K562 (cell line): ENCODE results near the gene LOXL3. TPM values are rescaled to one million over a fixed set of nuclear protein-coding genes. Genes with fewer than 3 reads are reported as not detected.
A peak's percentile ranks its signal among the peaks of the same experiment; 100 is the strongest.

ENCODE experiments used
- ARID2 ChIP-seq: fragments of 450-650 bp; IDR thresholded peaks from 2 replicates; pipeline ENCODE4 v1.6.1; 2017; ENCODE audit warnings: antibody characterized with exemption, mild to moderate bottlenecking
- BCLAF1 ChIP-seq, 2 experiments: fragments of 450-650 bp in 1 of 2; IDR thresholded peaks; 2 replicates each; pipeline ENCODE4 v1.6.1; 2011 to 2017; ENCODE audit warnings: low read depth in 2 of 2, antibody characterized with exemption in 1 of 2, borderline replicate concordance in 1 of 2, low read length in 1 of 2, mild to moderate bottlenecking in 1 of 2, mixed read lengths in 1 of 2; ENCODE audit not compliant: control insufficient read depth in 1 of 2
- BHLHE40 ChIP-seq: IDR thresholded peaks from 2 replicates; pipeline ENCODE4 v1.6.1; 2011; ENCODE audit warnings: low read length, improper control_type of control experiment
- DEAF1 ChIP-seq: fragments of 450-650 bp; formaldehyde crosslinking; IDR thresholded peaks from 2 replicates; pipeline ENCODE4 v1.4.0; 2020; ENCODE audit warnings: mild to moderate bottlenecking, moderate library complexity
- ETS2 ChIP-seq: IDR thresholded peaks from 2 replicates; pipeline ENCODE4 v1.6.1; 2016; ENCODE audit warnings: borderline replicate concordance, missing genetic modification characterization, mild to moderate bottlenecking, moderate library complexity, missing compliant biosample characterization; ENCODE audit not compliant: poor library complexity, severe bottlenecking
- HDAC2 ChIP-seq: fragments of 450-650 bp; IDR thresholded peaks from 2 replicates; pipeline ENCODE4 v1.6.1; 2016; ENCODE audit warnings: mild to moderate bottlenecking
- ILF3 ChIP-seq: fragments of 450-650 bp; IDR thresholded peaks from 2 replicates; pipeline ENCODE4 v1.6.1; 2018; ENCODE audit warnings: antibody characterized with exemption, mild to moderate bottlenecking, moderate library complexity, borderline replicate concordance
- KHSRP ChIP-seq: fragments of 450-650 bp; IDR thresholded peaks from 2 replicates; pipeline ENCODE4 v1.6.1; 2017
- MCM2 ChIP-seq: fragments of 450-650 bp; IDR thresholded peaks from 2 replicates; pipeline ENCODE4 v1.6.1; 2017; ENCODE audit warnings: low read depth, mild to moderate bottlenecking
- NFATC3 ChIP-seq: fragments of 450-650 bp; IDR thresholded peaks from 2 replicates; pipeline ENCODE4 v1.6.1; 2017; ENCODE audit warnings: mild to moderate bottlenecking
- NFYB ChIP-seq: IDR thresholded peaks from 2 replicates; pipeline ENCODE4 v1.6.1; 2011; ENCODE audit warnings: mild to moderate bottlenecking, moderate library complexity; ENCODE audit not compliant: insufficient read length; ENCODE audit errors: extremely low read depth
- PCBP2 ChIP-seq: fragments of 200-400 bp; formaldehyde crosslinking; IDR thresholded peaks from 2 replicates; pipeline ENCODE4 v1.6.1; 2018; ENCODE audit warnings: low read length, low read depth, mild to moderate bottlenecking, moderate library complexity; ENCODE audit not compliant: poor library complexity, severe bottlenecking
- PHB ChIP-seq: fragments of 250-450 bp; sonication (Bioruptor Pico); IDR thresholded peaks from 2 replicates; pipeline ENCODE4 v1.5.0; 2021
- RAD21 ChIP-seq, 2 experiments: fragments of 250-450 bp in 1 of 2; fragments of 450-650 bp in 1 of 2; sonication (Bioruptor Pico) in 1 of 2; formaldehyde crosslinking in 1 of 2; IDR thresholded peaks in 1 of 2; conservative IDR thresholded peaks in 1 of 2; 2 replicates each; pipeline versions ENCODE4 v1.4.0 to v1.8.0; 2020 to 2022; ENCODE audit warnings: mild to moderate bottlenecking in 2 of 2, moderate library complexity in 1 of 2
- SMAD3 ChIP-seq: fragments of 450-650 bp; formaldehyde crosslinking; conservative IDR thresholded peaks from 2 replicates; pipeline ENCODE4 v1.4.0; 2020; ENCODE audit warnings: mild to moderate bottlenecking
- USF1 ChIP-seq: sonication (generic); formaldehyde crosslinking; IDR thresholded peaks from 2 replicates; pipeline ENCODE4 v1.9.0; 2022; ENCODE audit warnings: mild to moderate bottlenecking, missing genetic modification reagents
- XRCC4 ChIP-seq: IDR thresholded peaks from one replicate; pipeline ENCODE4 v1.6.1; 2011; ENCODE audit not compliant: insufficient read depth, insufficient read length; ENCODE audit errors: extremely low read depth
- ZBTB43 ChIP-seq: sonication (generic); formaldehyde crosslinking; IDR thresholded peaks from 2 replicates; pipeline ENCODE4 v1.8.0; 2023; ENCODE audit warnings: mild to moderate bottlenecking, missing genetic modification reagents
- ZKSCAN8 ChIP-seq: fragments of 200-800 bp; sonication (Bioruptor generic); IDR thresholded peaks from 2 replicates; pipeline ENCODE4 v1.6.1; 2016; ENCODE audit warnings: missing genetic modification characterization, missing compliant biosample characterization
- ZNF146 ChIP-seq: IDR thresholded peaks from one replicate; pipeline ENCODE4 v1.6.1; 2018; ENCODE audit warnings: missing compliant biosample characterization; ENCODE audit not compliant: unreplicated experiment
- ZNF408 ChIP-seq: fragments of 250-450 bp; sonication (Bioruptor Pico); IDR thresholded peaks from 2 replicates; pipeline ENCODE4 v1.4.0; 2020; ENCODE audit warnings: low read depth, mild to moderate bottlenecking, moderate library complexity
- ZNF76 ChIP-seq: fragments of 250-450 bp; sonication (Bioruptor Pico); IDR thresholded peaks from 2 replicates; pipeline ENCODE4 v1.4.0; 2020; ENCODE audit warnings: mild to moderate bottlenecking, moderate library complexity, borderline replicate concordance
- ZNF77 ChIP-seq: fragments of 250-450 bp; sonication (Bioruptor Pico); IDR thresholded peaks from 2 replicates; pipeline ENCODE4 v1.5.0; 2020
- polyA plus RNA-seq, 8 experiments: library from polyadenylated mRNA; depleted of rRNA in 4 of 8; stranded (reverse) in 5 of 8; unstranded in 3 of 8; fragments of >200 nt; fragmentation: Nextera tagmentation in 2 of 8; fragmentation: Illumina TruSeq in 1 of 8; extraction: Ambion mirVana in 2 of 8; extraction: Trizol in 1 of 8; gene quantifications; 2 replicates each; pipeline versions ENCODE4 v1.2.1 to v1.2.3, GENCODE V29; 2011 to 2014; ENCODE audit warnings: inconsistent platforms in 1 of 8, missing spikeins in 1 of 8
- total RNA-seq, 7 experiments: library from RNA; depleted of rRNA in 6 of 7; stranded (reverse); fragments of >200 nt in 6 of 7; fragmentation: Illumina TruSeq in 2 of 7; extraction: Trizol in 2 of 7; gene quantifications; 2 replicates each; pipeline versions ENCODE4 v1.2.1 to v1.2.3, GENCODE V29; 2011 to 2021; ENCODE audit warnings: low replicate concordance in 1 of 7

LOXL3 gene
- total and polyA plus RNA-seq, 9 of the 15 experiments (the other 6 are each of a cell fraction or from before 2014, with no cell fraction given), result 0.22 to 0.99 (median 0.31) TPM

GRCh38 chr2:74587664-74588277, 34.0 kb upstream of the LOXL3 start (continued):
- TF ChIP-seq HDAC2 (no peak), NFYB (no peak), BHLHE40 (no peak), RAD21 (CRISPR knock-in tag; conservative IDR thresholded peaks at IDR 0.05 in 1 of 2, IDR thresholded peaks at IDR 0.05 in 1 of 2) (peak; percentile 89 to 91), XRCC4 (no peak), SMAD3 (CRISPR knock-in tag) (no peak), ZNF146 (no peak), ZNF408 (no peak), DEAF1 (peak; percentile 72; the same call in 1 of the 2 replicates), ZKSCAN8 (CRISPR knock-in tag) (no peak), ZBTB43 (CRISPR knock-in tag) (no peak), PCBP2 (no peak), NFATC3 (no peak), ETS2 (no peak), BCLAF1 (IDR thresholded peaks at IDR 0.05; ENCODE audit: borderline replicate concordance in 1 of 2, control insufficient read depth in 1 of 2, low read depth in 2 of 2, low read length in 1 of 2) (no peak), PHB (CRISPR knock-in tag) (no peak), KHSRP (no peak), ARID2 (peak; percentile 41; the same call in 1 of the 2 replicates), ZNF77 (CRISPR knock-in tag) (no peak), USF1 (no peak), ZNF76 (CRISPR knock-in tag) (no peak), ILF3 (no peak), MCM2 (no peak)
